Parietal lobe (tissue), 2 donors: ENCODE measurements around the gene ST8SIA5. TPM values are rescaled to one million over a fixed set of nuclear protein-coding genes. Genes with fewer than 3 reads are reported as not detected.

ENCODE experiments used
- small RNA-seq: library from RNA; depleted of rRNA; stranded (forward); fragments of <200 nt; gene quantifications from one replicate; pipeline ENCODE3, GENCODE V24; 2014; ENCODE audit warnings: low replicate concordance
- total RNA-seq: library from RNA; depleted of rRNA; stranded (reverse); fragments of >200 nt; gene quantifications from one replicate; pipeline ENCODE4 v1.2.3, GENCODE V29; 2014

ST8SIA5 gene
- 31.9 TPM for total RNA-seq

DNA sequence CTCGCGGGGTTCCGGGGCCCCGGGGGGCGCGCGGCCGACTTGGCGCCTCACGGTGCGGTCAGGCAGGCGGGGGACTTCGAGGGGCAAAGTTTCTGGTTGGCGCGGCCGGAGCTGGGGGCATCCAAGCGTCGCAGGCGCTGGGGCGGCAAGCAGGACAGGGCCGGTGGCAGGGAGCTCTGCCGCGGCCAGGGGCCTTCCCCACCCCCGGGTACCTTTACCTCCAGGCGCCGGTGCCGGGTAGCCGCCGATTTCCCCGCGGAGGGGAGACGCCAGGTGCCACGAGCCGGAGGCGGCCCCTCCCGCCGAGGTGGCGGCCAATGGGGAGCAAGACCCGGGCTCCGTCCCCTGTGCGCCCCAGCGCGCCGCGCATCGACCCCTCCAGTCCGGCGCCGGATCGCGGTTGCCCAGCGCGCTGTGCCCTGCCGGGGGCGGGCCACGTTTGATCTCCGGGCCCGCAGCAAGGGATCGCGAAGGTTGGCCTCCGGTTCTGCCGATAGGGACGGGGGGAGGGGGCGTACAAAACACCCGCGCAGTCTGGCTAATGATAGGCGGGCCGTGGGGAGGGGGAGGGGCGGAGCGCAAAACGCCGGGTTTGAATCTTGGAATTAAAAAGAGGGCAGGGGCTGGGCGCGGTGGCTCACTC, at the start of gene ST8SIA5:
TSS of gene ST8SIA5 (minus strand) at position 495 of the 643 bp plus-strand sequence. CDS start 545 bp downstream, outside the sequence.

GRCh38 chr18:46657115-46657955, 99.5 kb downstream of the ST8SIA5 start, which contains the start of gene LOXHD1:
Gene LOXHD1 (minus strand): TSS chr18:46657220. CDS start chr18:46657033, 187 bp downstream.

Small RNA genes lying within 50 kb of the gene (small RNA-seq; reads per million reads assigned to genes)
- gene AC090311.1, result not detected

Other genes starting within 250 kb of the ST8SIA5 start
- gene LOXHD1, start 99.8 kb downstream of the ST8SIA5 start, total RNA-seq, result 0.31 TPM
- gene PIAS2, start 160.5 kb upstream of the ST8SIA5 start, total RNA-seq, result 98.3 TPM
- 3.1 TPM for gene KATNAL2, start 160.5 kb upstream of the ST8SIA5 start, total RNA-seq